OCI-LY7 (cell line): ENCODE results near the gene ANO4. TPM values are rescaled to one million over a fixed set of nuclear protein-coding genes. Genes with fewer than 3 reads are reported as not detected.

Experiments
- BruUV-seq: library from RNA; stranded (reverse); fragments of 400-500 nt; replicated peaks from 2 replicates; lab custom pipeline; 2021; lab: Mats Ljungman, UMichigan
- CTCF ChIA-PET: fragments of 300-600 bp; sonication (Branson Sonifier 250); formaldehyde crosslinking; loops from one replicate; lab custom pipeline; 2022; ENCODE audit warnings: antibody characterized with exemption; ENCODE audit not compliant: unreplicated experiment; lab: Charles Lee
- POLR2A ChIA-PET: fragments of 300-600 bp; sonication (Branson Sonifier 250); formaldehyde crosslinking; loops from one replicate; lab custom pipeline; 2022; ENCODE audit warnings: antibody characterized with exemption; lab: Charles Lee
- DNase-seq: peaks from one replicate; pipeline ENCODE4 v3.0.0-alpha.2; 2015; ENCODE audit warnings: low spot score
- H2AFZ ChIP-seq: fragments of 200-600 bp; sonication (generic), shearing (Covaris generic); 2 replicates; pipeline ENCODE4 v1.6.1; 2014; ENCODE audit warnings: mild to moderate bottlenecking, antibody characterized with exemption, low read length, moderate library complexity
- H3K27ac ChIP-seq: fragments of 200-600 bp; sonication (generic); 2 replicates; pipeline ENCODE4 v1.5.1; 2014; ENCODE audit warnings: mixed run types, low read depth, mild to moderate bottlenecking, moderate library complexity, low read length, inconsistent platforms; ENCODE audit not compliant: poor library complexity, severe bottlenecking
- H3K36me3 ChIP-seq: fragments of 200-600 bp; sonication (generic); 2 replicates; pipeline ENCODE4 v1.6.1; 2014; ENCODE audit warnings: mild to moderate bottlenecking, antibody characterized with exemption, low read length, moderate library complexity, mixed read lengths; ENCODE audit not compliant: insufficient read depth
- H3K4me1 ChIP-seq: fragments of 200-600 bp; sonication (generic); 2 replicates; pipeline ENCODE4 v1.5.1; 2014; ENCODE audit warnings: mild to moderate bottlenecking, low read length; ENCODE audit not compliant: insufficient read depth, poor library complexity, severe bottlenecking
- H3K4me2 ChIP-seq: fragments of 200-600 bp; sonication (generic); 2 replicates; pipeline ENCODE4 v1.6.1; 2014; ENCODE audit warnings: mild to moderate bottlenecking, low read length
- H3K4me3 ChIP-seq: fragments of 200-600 bp; sonication (generic); 2 replicates; pipeline ENCODE4 v1.5.1; 2014; ENCODE audit warnings: mild to moderate bottlenecking, low read depth, low read length; ENCODE audit not compliant: poor library complexity, severe bottlenecking
- H3K79me2 ChIP-seq: fragments of 200-600 bp; sonication (generic); 2 replicates; pipeline ENCODE4 v1.6.1; 2016; ENCODE audit warnings: low read depth, mild to moderate bottlenecking, low read length, moderate library complexity, mixed read lengths; ENCODE audit not compliant: insufficient read depth
- H3K9me2 ChIP-seq: fragments of 200-600 bp; sonication (generic); 2 replicates; pipeline ENCODE4 v1.6.1; 2016; ENCODE audit warnings: mild to moderate bottlenecking, low read length, mixed read lengths; ENCODE audit not compliant: insufficient read depth
- H3K9me3 ChIP-seq: fragments of 200-600 bp; sonication (generic); 2 replicates; pipeline ENCODE4 v1.6.1; 2014; ENCODE audit warnings: mild to moderate bottlenecking, mixed run types, low read length, mixed read lengths
- H4K20me1 ChIP-seq: fragments of 200-600 bp; sonication (generic); 2 replicates; pipeline ENCODE4 v1.6.1; 2014; ENCODE audit warnings: mild to moderate bottlenecking, antibody characterized with exemption, low read length, moderate library complexity, mixed read lengths; ENCODE audit not compliant: insufficient read depth
- CTCF ChIP-seq: fragments of 200-600 bp; sonication (generic); conservative IDR thresholded peaks from 2 replicates; pipeline ENCODE4 v1.5.1; 2014; ENCODE audit warnings: mild to moderate bottlenecking, antibody characterized with exemption, low read length, moderate library complexity, mixed read lengths
- EZH2phosphoT487 ChIP-seq: fragments of 200-600 bp; sonication (generic); IDR thresholded peaks from 2 replicates; pipeline ENCODE4 v1.6.1; 2018; ENCODE audit warnings: low read depth, borderline replicate concordance, mild to moderate bottlenecking, mixed run types, antibody characterized with exemption, low read length, moderate library complexity, mixed read lengths
- intact Hi-C: fragments of 100-400 bp; cut with micrococcal nuclease; formaldehyde crosslinking; loops from one replicate; pipeline ENCODE4 v1.10.0; 2022; ENCODE audit not compliant: unreplicated experiment
- total RNA-seq, 2 experiments: library from RNA; depleted of rRNA in 1 of 2; stranded (reverse); fragments of >200 nt in 1 of 2; shearing (Covaris generic) in 1 of 2; gene quantifications; 2 replicates each; pipeline ENCODE4 v1.2.3, GENCODE V29; 2014 to 2022

The ANO4 gene
- total RNA-seq, 2 experiments from 2014 or later: not detected

GRCh38 chr12:100991102-100991501 lies 196.5 kb downstream of the ANO4 start:
- H3K4me1 ChIP-seq: peaks cover 13% of the 10 kb centered on the region
- no peaks in the 10 kb centered on the region for H4K20me1 ChIP-seq
- no peak overlapping the region for H3K4me2 ChIP-seq
- TF ChIP-seq CTCF: no peak
- no peak for TF ChIP-seq EZH2phosphoT487
- H2AFZ ChIP-seq: no peak overlapping the region
- H3K36me3 ChIP-seq: no peaks in the 10 kb centered on the region
- no peaks in the 10 kb centered on the region for H3K79me2 ChIP-seq
- H3K27ac ChIP-seq: no peak overlapping the region
- no peak for DNase-seq
- H3K4me3 ChIP-seq: no peak overlapping the region
- H3K9me2 ChIP-seq: no peaks in the 10 kb centered on the region
- CTCF ChIA-PET: no interaction called here
- intact Hi-C loops: no loop called here
- POLR2A ChIA-PET: interaction anchor here (0.6 to 0.7 kb wide), 3 partner anchors 17 to 268 kb away, joined by 5 to 9 read pairs (median 6); no protein-coding TSS in a partner anchor
- BruUV-seq: no TSS peak
- H3K9me3 ChIP-seq: no peaks in the 10 kb centered on the region

- no peak overlapping the region for H3K27ac ChIP-seq
- no peak overlapping the region for H3K4me2 ChIP-seq
- H3K9me3 ChIP-seq: no peaks in the 10 kb centered on the region
- no peaks in the 10 kb centered on the region for H3K36me3 ChIP-seq
- H3K79me2 ChIP-seq: no peaks in the 10 kb centered on the region
- ChIA-PET CTCF (no interaction called here), POLR2A (interaction anchor here (0.5 kb wide), 1 partner anchor 150 kb away, joined by 3 read pairs; no protein-coding TSS in a partner anchor)
- no peak overlapping the region for H3K4me3 ChIP-seq
- TF ChIP-seq EZH2phosphoT487 (no peak), CTCF (no peak)
- no peak overlapping the region for H2AFZ ChIP-seq
- no TSS peak for BruUV-seq
- intact Hi-C loops: no loop called here
- no peaks in the 10 kb centered on the region for H4K20me1 ChIP-seq
- no peaks in the 10 kb centered on the region for H3K9me2 ChIP-seq
- H3K4me1 ChIP-seq: peaks cover 12% of the 10 kb centered on the region
- no peak for DNase-seq
These were observed 197.6 kb downstream of the ANO4 start for GRCh38 chr12:100992194-100992593.

- BruUV-seq: no TSS peak
- Histone ChIP-seq H4K20me1 (no peaks in the 10 kb centered on the region), H3K4me2 (no peak overlapping the region), H3K9me3 (no peaks in the 10 kb centered on the region), H3K4me3 (no peak overlapping the region), H3K27ac (no peak overlapping the region), H3K9me2 (no peaks in the 10 kb centered on the region), H3K4me1 (no peaks in the 10 kb centered on the region), H3K36me3 (no peaks in the 10 kb centered on the region), H3K79me2 (no peaks in the 10 kb centered on the region), H2AFZ (no peak overlapping the region)
- POLR2A ChIA-PET: no interaction called here
- DNase-seq: no peak
- TF ChIP-seq CTCF (no peak), EZH2phosphoT487 (no peak)
- CTCF ChIA-PET: no interaction called here
- intact Hi-C loops: no loop called here
These were observed 199.4 kb downstream of the ANO4 start for GRCh38 chr12:100993916-100994450.
